Stimulated activated CD4-positive, alpha-beta T cell treated with anti-CD3 and anti-CD28 coated beads, Interleukin-1b, Interleukin-23, amount 100 ng/mL, for 4 hours (primary cell): Measurements from ENCODE around the gene MYO10.
"Not testable (repeated sequence)": the region's sequence is repeated elsewhere in the genome, so short reads cannot be mapped to it uniquely, and the experiment has no call there.

ENCODE experiments used
- DNase-seq, 2 donors: peaks; one replicate each; pipeline ENCODE4 v3.0.0-alpha.2; 2020; ENCODE audit warnings: low read depth in 2 of 2

The MYO10 gene

DNA sequence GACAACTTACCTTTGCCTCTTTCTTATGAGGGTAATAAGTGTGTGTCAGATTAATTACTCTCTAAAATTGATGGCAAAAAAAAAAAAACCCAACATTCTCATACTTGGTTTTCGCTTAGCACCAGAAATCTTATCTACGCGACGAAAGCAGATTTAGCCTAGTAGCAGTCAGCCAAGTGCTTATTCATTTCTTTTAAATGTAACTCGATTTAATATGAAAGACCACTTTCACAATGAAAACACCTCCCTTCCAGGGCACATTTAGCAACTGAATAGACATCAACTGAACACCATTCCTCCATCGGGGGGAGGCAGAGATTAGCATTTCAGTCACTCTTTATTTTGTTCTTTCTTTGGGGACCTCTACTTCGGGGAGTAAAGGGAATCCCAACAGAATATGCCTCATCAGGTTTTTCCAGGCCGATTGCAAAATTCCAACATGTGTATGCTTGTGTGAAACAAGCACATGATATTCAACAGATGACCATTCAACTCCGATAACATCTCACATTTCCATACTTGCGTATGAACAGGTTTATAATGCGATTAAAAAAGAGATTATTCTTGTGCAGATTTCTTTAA lies 195.2 kb downstream of the MYO10 start:
- DNase-seq, result no peak

DNA sequence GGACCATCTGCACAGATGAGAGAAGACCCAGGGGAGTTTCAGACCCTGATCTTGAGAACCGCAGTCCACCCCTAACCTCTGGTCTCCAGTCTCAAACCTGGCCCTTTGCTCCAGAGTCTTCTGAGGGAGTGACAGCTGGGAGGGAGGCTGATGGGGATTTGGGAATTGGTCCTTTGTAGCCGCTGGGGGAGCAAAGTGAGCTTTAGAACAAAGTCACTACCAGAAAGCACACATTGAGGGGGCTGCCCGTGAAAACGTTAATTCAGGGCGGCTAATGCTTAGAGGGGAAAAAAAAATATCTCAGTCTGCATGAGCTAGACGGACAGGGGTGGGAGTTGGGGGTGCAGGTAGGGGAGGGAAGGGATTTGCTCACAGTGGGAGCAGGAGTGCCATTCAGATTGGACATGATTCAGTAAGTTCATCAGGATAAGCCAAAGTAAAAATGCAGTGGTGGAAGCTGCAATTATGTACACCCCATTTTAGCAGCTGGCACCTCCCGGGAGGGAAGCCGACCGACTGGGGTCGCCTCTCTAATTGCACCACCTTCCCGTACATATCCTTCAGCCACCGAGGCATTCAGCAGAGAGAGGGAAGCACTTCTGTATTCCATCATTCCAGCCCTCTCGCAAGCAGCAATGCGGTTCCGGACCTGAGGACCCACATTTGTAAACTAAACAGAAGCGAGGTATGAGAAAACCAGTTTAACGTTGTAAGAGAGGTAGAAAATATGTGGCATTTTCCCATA lies 195.8 kb downstream of the MYO10 start:
- no peak for DNase-seq

DNA sequence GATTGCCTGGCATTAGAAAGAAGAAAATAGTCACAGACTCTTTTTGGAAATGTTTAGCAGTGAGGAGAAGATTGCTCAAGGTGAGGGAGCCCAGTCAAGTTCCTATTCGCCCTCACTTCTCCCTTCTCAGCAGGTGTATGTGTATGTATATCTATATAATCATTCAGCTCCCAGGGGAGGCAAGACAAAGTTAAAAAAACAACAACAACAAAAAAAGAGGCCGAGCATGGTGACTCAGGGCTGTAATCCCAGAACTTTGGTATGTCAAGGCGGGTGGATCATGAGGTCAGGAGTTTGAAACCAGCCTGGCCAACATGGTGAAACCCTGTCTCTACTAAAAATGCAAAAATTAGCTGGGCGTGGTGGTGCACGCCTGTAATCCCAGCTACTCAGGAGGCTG lies 197.7 kb downstream of the MYO10 start:
- not testable (repeated sequence) for DNase-seq

DNA sequence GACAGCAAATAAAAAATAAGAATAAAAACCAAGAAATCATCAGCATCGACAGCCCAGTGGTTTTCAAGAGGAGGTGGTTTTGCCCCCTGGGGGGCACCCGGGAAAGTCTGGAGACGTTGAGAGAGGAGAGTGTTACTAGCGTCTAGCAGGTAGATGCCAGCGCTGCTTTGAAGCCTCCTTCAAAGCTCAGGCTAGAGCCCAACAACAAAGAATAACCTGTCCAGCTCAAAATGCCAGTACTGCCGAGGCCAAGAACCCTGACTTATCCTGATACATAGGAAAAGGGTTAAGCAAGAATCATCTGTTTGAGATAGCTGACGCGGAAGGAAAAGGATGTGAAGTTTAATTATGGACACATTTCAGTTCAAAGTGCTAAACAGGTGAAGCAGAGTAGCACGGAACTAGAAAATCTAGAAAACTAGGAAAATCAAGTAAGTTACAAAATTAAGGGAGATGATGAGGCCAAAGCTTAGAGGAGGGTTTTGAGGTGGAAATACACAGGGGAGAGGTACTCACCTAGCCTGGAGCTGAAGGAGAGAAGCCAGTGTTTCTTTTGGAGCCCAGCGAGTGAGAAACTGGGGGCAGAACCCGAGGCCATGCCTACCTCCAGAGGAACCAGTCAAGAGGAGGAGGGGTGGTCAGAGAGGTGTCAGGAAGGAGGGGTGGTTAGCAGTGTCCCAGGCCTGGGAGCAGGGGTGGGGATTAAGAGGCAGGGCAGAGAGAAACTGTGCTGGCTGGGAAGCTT lies 198.3 kb downstream of the MYO10 start:
- no peak for DNase-seq

DNA sequence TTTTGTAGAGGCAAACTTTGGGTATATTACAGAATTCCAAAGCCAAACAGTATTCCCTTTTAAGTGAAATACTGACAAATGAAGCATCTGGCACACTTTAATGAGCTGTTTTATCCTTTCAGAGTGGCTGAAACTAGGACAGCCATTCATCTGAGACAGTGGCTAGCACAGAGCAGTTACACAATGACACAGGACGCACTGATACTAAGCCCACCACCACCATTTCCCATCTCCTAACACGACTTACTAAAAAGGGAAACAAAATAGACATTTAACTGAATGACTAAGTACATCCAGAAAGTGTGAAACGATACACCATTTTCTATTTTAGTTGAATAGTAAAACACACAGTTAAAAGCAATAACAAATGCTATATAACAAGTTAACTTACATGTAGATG lies 198.9 kb downstream of the MYO10 start:
- no peak for DNase-seq

DNA sequence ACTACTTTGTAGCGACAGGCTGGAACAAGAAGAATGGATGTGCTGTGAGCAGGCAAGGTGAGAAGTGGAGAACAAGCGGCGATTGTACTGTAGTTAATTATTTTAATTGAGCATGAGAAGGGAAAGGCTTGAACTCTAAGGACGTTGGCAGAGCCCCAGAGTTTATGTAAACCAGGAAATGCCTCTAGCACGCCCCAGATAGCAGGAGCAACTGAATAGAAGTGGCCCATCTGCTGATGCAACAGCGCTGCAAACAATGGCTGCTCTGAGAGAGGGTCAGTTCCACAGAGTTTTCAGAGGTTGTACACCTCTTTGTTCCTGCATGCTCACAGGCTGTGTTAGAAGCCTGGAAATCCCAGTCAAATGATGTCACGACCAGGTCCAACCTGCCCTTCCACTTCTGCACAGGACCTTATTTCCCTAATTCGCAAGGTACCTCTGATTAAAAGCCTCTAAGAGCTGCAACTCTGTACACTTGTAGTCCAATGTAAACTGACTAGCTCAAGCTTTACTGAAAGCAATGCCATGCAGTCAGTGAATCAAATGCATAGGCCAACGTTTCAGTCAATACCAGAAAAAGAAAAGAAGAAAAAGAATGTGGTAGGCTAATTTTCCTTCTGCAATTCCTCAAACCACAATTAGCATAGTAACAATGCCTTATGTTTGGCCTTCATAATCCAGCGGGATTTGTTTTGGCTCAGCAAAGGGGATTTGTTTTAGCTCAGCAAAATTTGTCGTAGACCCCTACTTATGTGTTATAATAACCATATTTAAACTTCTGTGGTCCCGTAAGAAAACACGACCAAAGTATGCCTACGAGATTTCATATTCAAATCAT lies 199.7 kb downstream of the MYO10 start:
- DNase-seq, result no peak

DNA sequence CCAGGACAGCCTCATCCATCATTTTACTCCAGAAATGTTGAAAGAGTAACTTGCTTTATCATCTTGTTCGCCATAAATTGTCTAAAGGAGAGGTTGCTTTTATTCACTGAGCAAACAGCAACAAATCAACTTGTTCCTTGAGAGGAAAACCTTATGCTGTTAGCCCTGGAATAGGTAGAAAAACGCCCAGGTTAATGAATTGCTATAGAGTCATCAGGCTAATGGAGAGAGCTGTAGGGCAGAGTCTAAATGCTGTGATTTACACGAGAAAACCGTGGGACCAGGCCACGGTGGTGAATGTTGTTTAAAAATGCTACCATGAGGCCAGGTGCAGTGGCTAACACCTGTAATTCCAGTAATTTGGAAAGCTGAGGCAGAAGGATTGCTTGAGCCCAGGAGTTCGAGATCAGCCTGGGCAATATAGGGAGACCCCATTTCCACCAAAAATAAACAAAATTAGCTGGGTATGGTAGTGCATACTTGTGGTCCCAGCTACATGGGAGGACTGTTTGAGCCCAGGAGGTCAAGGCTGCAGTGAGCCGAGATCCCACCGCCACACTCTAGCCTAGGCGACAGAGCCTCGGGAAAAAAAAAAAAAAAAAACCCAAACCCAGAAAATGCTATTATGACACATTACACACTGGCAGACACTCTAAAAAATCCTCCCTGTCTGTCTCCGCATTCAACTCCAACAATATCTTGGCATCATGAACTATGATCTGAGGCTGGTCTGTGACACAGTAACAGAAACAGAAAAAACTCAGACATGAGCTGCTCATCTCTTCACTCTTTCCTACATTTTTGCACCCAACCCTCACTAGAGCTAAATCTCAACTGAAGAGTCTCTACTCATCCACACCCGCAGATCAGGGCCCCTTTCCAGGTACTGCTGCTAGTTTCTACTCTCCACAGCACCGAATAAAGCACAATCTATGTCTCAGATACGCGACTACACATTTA lies 200.7 kb downstream of the MYO10 start:
- DNase-seq, result no peak

DNA sequence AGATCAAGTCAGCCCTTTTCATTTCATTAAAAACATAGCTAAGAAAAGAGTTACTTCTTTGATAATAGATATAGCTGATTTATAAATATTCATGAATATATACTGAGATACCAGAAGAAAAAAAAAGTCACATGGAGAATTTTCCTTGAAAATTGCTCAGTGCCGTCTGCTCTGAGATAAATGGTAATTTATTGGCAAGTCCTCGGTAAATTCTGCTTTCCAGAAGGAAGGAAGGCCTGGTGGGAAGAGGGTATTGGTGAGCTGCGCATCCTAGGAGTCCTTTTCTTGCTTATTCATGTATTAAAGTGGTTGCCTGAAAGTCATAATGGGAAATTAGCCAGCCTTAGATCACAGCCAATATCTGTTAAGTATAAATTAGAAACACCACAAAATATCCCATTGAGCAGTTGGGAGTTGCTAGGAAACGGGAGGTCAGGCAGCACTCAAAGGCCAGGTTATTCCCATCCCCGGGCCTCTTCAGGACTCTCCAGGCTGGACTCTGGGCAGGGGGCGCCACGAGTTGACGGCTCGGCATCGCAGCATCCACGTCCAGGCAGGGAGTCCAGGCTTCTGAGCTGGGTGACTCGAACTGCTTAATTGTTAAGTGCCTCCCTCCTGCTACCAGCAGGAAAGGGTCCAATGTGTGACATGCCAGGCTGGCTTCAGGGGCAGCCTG lies 202.6 kb downstream of the MYO10 start:
- no peak for DNase-seq

DNA sequence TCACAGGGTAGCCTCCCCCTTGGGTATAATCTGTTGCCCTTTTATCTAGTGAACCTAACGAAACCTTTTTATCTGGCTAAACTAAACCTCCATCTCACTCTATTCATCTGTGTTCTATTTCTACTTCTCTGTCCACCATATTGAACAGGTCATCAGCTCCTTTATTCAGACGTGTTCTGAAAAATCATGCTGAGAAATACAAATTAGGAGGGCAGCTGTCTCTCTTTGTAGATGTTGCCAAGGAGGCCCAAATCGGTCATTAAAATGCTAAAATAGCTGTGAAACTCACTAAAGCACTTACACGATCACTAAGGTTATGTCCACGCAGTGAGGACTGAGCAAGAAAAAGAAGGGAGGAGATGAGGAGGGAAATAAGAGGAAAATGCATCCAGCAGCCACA lies 203.7 kb downstream of the MYO10 start:
- no peak for DNase-seq

DNA sequence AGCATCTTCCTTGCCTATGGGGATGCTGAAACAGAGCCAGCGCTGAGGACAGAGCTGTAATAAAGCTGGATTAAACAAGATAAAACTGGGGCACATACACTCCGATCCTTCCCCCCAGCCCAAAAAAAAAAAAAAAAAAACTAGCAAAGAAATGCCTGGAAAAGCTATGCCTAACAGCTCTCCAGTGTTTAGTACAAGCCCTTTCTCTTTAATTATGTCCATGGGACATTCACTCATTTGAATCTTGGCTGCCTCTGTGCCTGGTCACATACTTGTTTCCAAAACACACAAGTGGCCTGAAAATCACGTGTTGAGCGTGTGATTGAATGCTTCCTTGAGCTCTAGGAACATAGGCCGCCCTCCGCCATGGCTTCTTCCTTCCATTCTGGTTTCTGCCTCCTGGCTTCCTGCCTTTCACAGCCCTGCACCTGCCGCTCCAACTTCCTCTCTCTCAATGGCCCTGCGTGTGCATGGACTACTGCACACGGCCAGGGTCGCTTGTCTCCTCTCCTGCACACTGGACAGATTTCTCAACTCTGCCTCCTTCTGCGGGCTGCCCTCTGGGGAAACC lies 208.2 kb downstream of the MYO10 start:
- DNase-seq, result no peak

DNA sequence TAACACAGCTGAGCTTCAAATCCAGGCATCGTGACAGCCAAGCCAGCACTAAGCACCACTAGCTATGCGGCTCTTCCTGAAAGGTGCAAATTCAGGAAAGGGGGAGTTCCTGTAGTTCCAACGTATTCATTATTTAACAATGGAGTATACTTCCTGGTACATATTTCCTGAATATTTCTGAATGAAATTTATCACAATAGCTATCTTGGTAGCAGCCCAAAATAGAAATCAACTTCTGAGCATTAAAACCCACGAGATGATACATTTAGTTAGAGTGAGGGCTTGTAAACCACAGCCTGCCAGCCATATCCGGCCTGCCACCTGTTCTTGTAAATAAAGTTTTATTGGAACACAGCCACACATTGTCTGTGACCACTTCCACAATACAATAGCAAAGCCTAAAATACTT lies 209.5 kb downstream of the MYO10 start:
- DNase-seq, result no peak

DNA sequence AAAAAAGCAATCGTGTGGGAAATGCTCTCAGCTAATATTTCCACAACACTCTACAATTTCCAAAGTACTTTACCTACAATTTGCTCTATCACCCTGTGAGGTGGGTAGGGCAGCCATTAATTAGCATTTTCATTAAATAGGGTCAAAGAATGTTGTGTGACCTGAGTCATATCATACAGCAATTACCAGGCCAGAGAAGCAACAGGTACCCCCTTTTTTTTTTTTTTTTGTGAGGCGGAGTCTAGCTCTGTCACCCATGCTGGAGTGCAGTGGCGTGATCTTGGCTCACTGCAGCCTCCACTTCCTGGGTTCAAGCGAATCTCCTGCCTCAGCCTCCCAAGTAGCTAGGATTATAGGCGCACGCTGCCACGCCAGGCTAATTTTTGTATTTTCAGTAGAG lies 210.5 kb downstream of the MYO10 start:
- DNase-seq, result no peak

DNA sequence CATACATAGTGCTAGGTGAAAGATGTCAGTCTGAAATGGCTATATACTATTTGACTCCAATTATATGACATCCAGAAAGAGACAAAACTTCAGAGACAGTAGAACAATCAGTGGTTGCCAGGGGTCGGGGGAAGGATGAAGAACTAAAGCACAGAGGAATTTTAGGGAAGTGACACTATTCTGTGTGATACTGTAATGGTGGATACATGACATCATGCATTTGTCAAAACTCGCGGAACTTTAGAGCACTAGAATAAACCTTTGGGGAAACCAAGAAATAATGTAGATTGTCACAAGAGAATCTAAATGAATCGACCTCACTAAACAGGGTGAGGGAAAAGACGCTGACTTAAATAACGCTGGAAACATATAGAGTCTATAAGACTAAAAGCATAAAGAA lies 212.3 kb downstream of the MYO10 start:
- no peak for DNase-seq

DNA sequence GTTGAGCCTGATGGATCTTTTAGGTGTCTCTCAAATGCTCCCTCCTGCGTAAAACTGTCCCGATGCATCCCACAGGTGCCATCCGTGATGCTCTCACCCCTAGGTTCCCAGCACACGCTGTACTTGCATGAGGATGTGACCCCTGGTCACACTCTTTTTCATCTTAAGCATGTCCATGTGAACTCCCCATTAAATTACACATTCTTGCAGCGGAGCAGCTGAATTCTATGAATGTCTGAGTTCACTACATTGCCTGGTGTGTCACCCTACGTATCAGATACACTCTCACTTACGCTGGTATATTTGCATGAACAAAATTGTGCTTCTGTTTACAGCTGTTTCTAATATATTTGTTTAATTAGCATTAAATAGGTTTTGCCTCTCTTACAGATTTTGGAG lies 214.0 kb downstream of the MYO10 start:
- no peak for DNase-seq

DNA sequence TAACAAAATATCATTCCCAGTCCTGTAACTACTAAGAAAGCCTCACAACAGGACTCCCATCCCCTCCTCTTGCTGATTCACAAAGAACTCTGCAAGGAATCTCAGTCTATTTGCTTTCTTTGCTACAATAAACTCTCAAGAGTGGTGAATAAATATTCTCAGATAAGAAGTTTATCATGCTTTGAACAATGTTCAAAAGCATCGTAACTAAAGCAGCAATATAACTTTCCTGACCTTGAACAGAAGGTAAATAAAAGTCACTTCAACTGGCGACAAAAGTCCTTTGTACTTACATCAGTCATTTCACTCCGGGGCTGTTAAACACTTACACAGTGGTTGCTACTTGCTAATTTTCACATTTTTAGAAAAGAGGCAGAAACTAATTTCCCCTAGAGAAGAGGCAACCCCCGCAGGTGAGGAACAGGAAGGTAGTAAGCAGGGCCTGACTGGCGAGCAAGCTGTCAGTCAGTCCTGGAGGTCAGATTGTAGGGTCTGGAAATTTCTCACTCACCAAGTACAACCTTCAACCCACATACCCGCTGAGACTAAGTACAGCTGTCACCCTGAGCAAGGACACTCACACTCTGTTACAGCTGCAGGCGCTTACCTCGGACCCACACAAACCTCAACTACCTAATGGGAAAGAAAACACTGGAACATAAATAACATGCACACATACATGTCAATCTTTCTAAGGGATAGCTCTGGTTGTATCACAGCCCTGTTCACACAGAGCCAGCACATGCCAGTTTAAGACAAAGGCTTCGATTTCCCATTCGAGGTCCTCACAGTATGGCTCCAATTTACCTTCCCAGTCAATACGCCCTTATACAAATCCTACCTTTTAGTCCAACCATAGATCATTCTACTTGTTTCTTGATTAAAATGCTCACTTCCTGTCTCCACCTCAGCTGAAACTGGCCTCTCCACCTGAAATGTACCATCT lies 214.7 kb downstream of the MYO10 start:
- DNase-seq, result no peak

DNA sequence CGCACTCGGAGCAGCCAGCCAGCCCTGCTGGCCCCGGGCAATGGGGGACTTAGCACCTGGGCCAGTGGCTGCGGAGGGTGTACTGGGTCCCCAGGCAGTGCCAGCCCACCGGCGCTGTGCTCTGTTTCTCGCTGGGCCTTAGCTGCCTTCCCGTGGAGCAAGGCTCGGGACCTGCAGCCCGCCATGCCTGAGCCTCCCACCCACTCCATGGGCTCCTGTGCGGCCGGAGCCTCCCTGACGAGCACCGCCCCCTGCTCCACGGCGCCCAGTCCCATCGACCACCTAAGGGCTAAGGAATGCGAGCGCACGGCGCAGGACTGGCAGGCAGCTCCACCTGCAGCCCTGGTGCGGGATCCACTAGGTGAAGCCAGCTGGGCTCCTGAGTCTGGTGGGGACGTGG lies 218.1 kb downstream of the MYO10 start:
- DNase-seq, result not testable (repeated sequence)

DNA sequence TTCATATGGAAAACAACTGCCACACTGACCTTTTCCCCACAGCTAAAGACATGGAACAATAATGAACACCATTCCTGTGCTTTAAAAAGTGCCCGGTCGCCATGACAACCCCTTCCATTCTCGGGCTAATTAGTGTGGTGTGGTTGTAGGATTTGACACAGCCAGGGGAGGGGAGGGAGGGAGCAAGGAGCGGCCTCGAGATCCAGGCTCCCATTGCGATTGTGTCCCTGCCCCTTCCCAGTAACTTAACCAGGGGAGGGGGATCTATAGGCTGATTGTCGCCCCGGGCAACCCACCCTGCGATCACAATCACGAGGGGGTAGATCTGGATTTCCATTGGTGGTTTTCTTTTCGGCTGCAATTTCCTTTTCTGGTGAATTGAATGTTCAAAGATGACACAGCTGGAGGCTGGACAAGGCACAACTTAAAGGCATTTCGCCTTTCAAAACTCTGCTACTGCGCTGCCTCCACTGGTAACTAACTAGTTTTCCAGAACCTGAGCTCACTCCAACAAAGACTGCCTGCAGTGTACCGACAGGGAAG lies 222.6 kb downstream of the MYO10 start:
- DNase-seq, result no peak

DNA sequence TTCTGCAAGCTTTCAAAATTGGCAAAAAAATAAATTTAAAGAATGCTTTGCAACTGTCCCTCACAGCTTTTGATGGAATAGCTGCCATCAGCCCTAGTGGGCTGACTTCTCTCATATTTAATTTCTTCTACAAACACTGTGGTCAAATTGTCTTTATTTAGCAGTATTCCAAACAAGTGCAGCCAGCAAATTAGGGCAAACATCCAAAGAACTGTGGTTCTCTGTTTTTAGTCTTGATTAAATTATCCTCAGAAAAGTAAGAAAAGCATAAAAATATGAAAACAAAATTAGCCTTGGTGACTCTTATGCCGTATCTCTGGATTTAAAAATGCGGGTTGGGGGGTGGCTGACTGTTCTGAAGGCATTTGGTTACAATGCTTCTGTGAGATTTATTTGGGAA lies 223.5 kb downstream of the MYO10 start:
- DNase-seq, result no peak

DNA sequence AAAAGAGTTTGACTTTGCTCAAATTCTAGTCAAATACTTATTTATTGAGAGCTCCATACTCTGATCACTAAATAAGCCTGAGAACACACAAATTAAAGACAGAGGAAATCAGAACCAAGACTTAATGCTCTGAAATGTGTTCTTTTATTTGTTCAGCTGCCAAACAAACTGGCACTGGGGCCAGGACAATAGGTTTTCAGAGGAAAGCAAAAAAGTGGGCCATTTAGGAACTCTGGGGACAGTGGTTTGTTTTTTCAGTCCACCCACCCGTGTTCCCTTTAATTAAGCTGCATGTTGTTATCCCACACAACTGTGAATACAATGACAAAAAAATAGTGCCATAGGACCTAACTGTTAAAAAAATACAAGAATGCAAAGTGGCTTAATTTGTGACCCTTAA lies 223.9 kb downstream of the MYO10 start:
- DNase-seq, result no peak
